Measurements from ENCODE around the gene CDKAL1. TPM values are rescaled to one million over a fixed set of nuclear protein-coding genes. Genes with fewer than 3 reads are reported as not detected.

Gene CDKAL1
- total and polyA plus RNA-seq, 8 donors = 3.4 to 36.7 (median 10.4) TPM

DNA sequence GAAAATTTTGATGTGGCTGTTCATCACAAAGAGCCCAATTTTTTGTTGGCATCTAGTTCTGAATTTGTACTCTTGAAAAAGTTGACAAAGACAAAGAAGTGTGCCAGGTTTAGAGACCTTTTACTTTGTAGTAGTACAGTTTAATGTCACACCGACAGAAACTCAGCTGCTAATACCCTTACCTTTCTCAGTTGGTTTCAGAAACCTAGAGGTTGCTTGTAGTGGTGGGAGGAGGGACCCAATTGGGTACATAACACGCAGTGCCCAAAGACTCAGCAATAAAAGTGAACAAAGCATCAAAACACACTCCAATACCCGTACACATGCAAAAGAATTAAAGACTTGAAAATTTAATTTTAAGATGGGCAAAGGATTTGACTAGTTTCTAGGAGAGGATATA is 203.7 kb downstream of the CDKAL1 start:
- Histone ChIP-seq H3K36me3 (peaks cover 0 to 14% (median 0%) of the 10 kb centered on the region in 4 donors), H3K4me3 (no peak overlapping the region), H3K4me1 (peaks cover 0 to 15% (median 0%) of the 10 kb centered on the region in 4 donors), H3K27me3 (no peaks in the 10 kb centered on the region), H3K27ac (no peak overlapping the region), H3K9me3 (no peaks in the 10 kb centered on the region)
- no peak for DNase-seq
- intact Hi-C loops (cut with DNase I; ENCODE audit: low total_unique reads) = no loop called here
- WGBS, 5 donors = 89 to 98% (median 90%) methylated on average over 3 of the region's 3 CpGs
- TF ChIP-seq POLR2AphosphoS5 (IDR thresholded peaks at IDR 0.05) (no peak), EP300 (IDR thresholded peaks at IDR 0.05) (no peak), POLR2A (IDR thresholded peaks at IDR 0.05) (no peak)
- TF ChIP-seq, protein P1, sequence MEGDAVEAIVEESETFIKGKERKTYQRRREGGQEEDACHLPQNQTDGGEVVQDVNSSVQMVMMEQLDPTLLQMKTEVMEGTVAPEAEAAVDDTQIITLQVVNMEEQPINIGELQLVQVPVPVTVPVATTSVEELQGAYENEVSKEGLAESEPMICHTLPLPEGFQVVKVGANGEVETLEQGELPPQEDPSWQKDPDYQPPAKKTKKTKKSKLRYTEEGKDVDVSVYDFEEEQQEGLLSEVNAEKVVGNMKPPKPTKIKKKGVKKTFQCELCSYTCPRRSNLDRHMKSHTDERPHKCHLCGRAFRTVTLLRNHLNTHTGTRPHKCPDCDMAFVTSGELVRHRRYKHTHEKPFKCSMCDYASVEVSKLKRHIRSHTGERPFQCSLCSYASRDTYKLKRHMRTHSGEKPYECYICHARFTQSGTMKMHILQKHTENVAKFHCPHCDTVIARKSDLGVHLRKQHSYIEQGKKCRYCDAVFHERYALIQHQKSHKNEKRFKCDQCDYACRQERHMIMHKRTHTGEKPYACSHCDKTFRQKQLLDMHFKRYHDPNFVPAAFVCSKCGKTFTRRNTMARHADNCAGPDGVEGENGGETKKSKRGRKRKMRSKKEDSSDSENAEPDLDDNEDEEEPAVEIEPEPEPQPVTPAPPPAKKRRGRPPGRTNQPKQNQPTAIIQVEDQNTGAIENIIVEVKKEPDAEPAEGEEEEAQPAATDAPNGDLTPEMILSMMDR (IDR thresholded peaks at IDR 0.05) = no peak

- no peak overlapping the region for H3K27ac ChIP-seq
- peaks cover 0 to 15% (median 0%) of the 10 kb centered on the region in 4 donors for H3K4me1 ChIP-seq
- no peaks in the 10 kb centered on the region for H3K9me3 ChIP-seq
- H3K4me3 ChIP-seq = no peak overlapping the region
- WGBS, 5 donors = 85 to 96% (median 95%) methylated on average over 4 of the region's 4 CpGs
- H3K27me3 ChIP-seq = no peaks in the 10 kb centered on the region
- TF ChIP-seq POLR2AphosphoS5 (IDR thresholded peaks at IDR 0.05) = no peak
- peaks cover 0 to 14% (median 0%) of the 10 kb centered on the region in 4 donors for H3K36me3 ChIP-seq
- DNase-seq = no peak
- intact Hi-C loops (cut with DNase I; ENCODE audit: low total_unique reads) = no loop called here
Observed at GRCh38 chr6:20740088-20740487, 205.8 kb downstream of the CDKAL1 start.

- intact Hi-C loops (cut with DNase I; ENCODE audit: low total_unique reads) = no loop called here
- 61 to 75% (median 74%) methylated on average over 4 of the region's 4 CpGs for WGBS, 5 donors
- TF ChIP-seq POLR2AphosphoS5 (IDR thresholded peaks at IDR 0.05) = no peak
- TF ChIP-seq POLR2A (IDR thresholded peaks at IDR 0.05) = no peak
- TF ChIP-seq EP300 (IDR thresholded peaks at IDR 0.05) = no peak
- TF ChIP-seq, protein P1 (IDR thresholded peaks at IDR 0.05) = no peak
Observed at GRCh38 chr6:20740727-20741126, 206.5 kb downstream of the CDKAL1 start.

GRCh38 chr6:20741490-20741889 is 207.2 kb downstream of the CDKAL1 start:
- Histone ChIP-seq H3K4me3 (no peak overlapping the region), H3K36me3 (peaks cover 0 to 14% (median 0%) of the 10 kb centered on the region in 4 donors), H3K4me1 (peaks cover 0 to 24% (median 4%) of the 10 kb centered on the region in 4 donors), H3K27me3 (no peaks in the 10 kb centered on the region), H3K27ac (no peak overlapping the region), H3K9me3 (no peaks in the 10 kb centered on the region)
- DNase-seq = no peak
- WGBS, 5 donors = 97 to 100% (median 99%) methylated on average over 2 of the region's 2 CpGs
- intact Hi-C loops (cut with DNase I; ENCODE audit: low total_unique reads) = no loop called here
- TF ChIP-seq, protein P1 (IDR thresholded peaks at IDR 0.05) = no peak
- TF ChIP-seq POLR2A (IDR thresholded peaks at IDR 0.05) = no peak
- TF ChIP-seq POLR2AphosphoS5 (IDR thresholded peaks at IDR 0.05) = no peak
- TF ChIP-seq EP300 (IDR thresholded peaks at IDR 0.05) = no peak

More at GRCh38 chr6:20740727-20741126, 206.5 kb downstream of the CDKAL1 start:
- H3K4me3 ChIP-seq = no peak overlapping the region
- H3K27ac ChIP-seq = no peak overlapping the region
- no peak for DNase-seq
- peaks cover 0 to 20% (median 3%) of the 10 kb centered on the region in 4 donors for H3K4me1 ChIP-seq
- H3K9me3 ChIP-seq = no peaks in the 10 kb centered on the region
- no peaks in the 10 kb centered on the region for H3K27me3 ChIP-seq
- peaks cover 0 to 14% (median 0%) of the 10 kb centered on the region in 4 donors for H3K36me3 ChIP-seq

DNA sequence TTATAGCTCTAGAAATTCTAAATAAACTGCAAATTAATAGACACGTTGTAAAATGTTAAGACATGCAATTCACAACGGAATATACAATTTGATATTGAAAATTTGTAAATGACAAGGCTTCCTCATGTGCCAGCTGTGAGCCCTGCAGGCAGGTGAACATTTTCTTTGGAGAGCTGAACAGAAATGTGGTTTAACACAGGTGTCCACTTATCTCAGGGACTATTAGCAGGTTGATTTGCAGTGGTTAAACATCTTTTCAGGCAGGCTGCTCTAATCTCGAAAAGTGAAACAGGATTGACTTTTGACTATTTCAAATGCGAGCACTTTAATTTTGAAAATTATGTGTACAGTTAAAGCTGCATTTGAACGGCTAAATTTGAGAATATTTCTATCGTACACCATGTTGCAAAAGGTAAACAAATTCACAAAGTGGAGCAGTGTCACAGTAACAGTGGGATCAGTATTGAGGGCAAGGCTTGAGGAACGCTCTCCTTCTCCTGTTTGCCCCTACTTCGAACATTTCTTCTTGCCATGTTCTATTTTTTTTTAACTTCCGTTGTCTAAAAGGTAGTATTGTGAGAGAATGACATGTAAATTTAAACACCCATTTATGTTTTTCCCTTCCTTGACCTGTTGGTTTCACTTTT is 210.8 kb downstream of the CDKAL1 start:
- H3K27me3 ChIP-seq = no peaks in the 10 kb centered on the region
- peaks cover 0 to 20% (median 4%) of the 10 kb centered on the region in 4 donors for H3K4me1 ChIP-seq
- 33 to 60% (median 49%) methylated on average over 9 of the region's 9 CpGs for WGBS, 5 donors
- peaks cover 0 to 8% (median 0%) of the 10 kb centered on the region in 4 donors for H3K36me3 ChIP-seq
- intact Hi-C loops (cut with DNase I; ENCODE audit: low total_unique reads) = no loop called here
- TF ChIP-seq EP300 (IDR thresholded peaks at IDR 0.05) (no peak), POLR2A (IDR thresholded peaks at IDR 0.05) (no peak), POLR2AphosphoS5 (IDR thresholded peaks at IDR 0.05) (no peak)
- TF ChIP-seq, protein P1 (IDR thresholded peaks at IDR 0.05) = no peak
- H3K27ac ChIP-seq = peak overlapping the region in 1 of 5 donors; percentile 43
- H3K9me3 ChIP-seq = no peaks in the 10 kb centered on the region
- peak in 1 of 2 donors; percentile 15 for DNase-seq
- peak overlapping the region in 1 of 4 donors; percentile 7 for H3K4me3 ChIP-seq
